HepG2 (cell line): Measurements from ENCODE around the gene ZMIZ1. TPM values are rescaled to one million over a fixed set of nuclear protein-coding genes. Genes with fewer than 3 reads are reported as not detected.

Experiments
- EHMT2 ChIP-seq: fragments of 200-600 bp; sonication (generic); IDR thresholded peaks from 2 replicates; pipeline ENCODE4 v1.7.0; 2017; ENCODE audit warnings: antibody characterized with exemption, low read depth, low read length, borderline replicate concordance
- HDAC6 ChIP-seq: fragments of 200-600 bp; sonication (generic); IDR thresholded peaks from 2 replicates; pipeline ENCODE4 v1.7.0; 2017; ENCODE audit warnings: mild to moderate bottlenecking, antibody characterized with exemption, low read length, low read depth
- HOXA5 ChIP-seq: sonication (generic); formaldehyde crosslinking; IDR thresholded peaks from 2 replicates; pipeline ENCODE4 v1.4.0; 2020; ENCODE audit warnings: missing genetic modification reagents
- HOXA7 ChIP-seq: sonication (generic); formaldehyde crosslinking; IDR thresholded peaks from 2 replicates; pipeline ENCODE4 v1.8.1; 2022; ENCODE audit warnings: mild to moderate bottlenecking, missing genetic modification reagents, moderate library complexity
- MAZ ChIP-seq, 2 experiments: sonication (generic) in 1 of 2; formaldehyde crosslinking in 1 of 2; IDR thresholded peaks; 2 replicates each; pipeline versions ENCODE4 v1.5.0 to v1.6.1; 2012 to 2020; ENCODE audit warnings: low read depth in 2 of 2, mild to moderate bottlenecking in 2 of 2, borderline replicate concordance in 1 of 2, improper control_type of control experiment in 1 of 2, low read length in 1 of 2, missing genetic modification reagents in 1 of 2, moderate library complexity in 1 of 2
- MBD4 ChIP-seq: IDR thresholded peaks from 2 replicates; pipeline ENCODE4 v1.6.1; 2012; ENCODE audit warnings: low read length, inconsistent platforms, borderline replicate concordance
- NCOA2 ChIP-seq: sonication (generic); formaldehyde crosslinking; IDR thresholded peaks from 2 replicates; pipeline ENCODE4 v1.8.0; 2022; ENCODE audit warnings: inconsistent platforms
- NCOR1 ChIP-seq: fragments of 200-600 bp; sonication (generic); IDR thresholded peaks from 2 replicates; pipeline ENCODE4 v1.7.0; 2017; ENCODE audit warnings: antibody characterized with exemption, low read length, borderline replicate concordance
- PHF21A ChIP-seq: sonication (generic); formaldehyde crosslinking; IDR thresholded peaks from 2 replicates; pipeline ENCODE4 v1.5.0; 2020; ENCODE audit warnings: mild to moderate bottlenecking, missing genetic modification reagents
- RFX3 ChIP-seq: IDR thresholded peaks from 2 replicates; pipeline ENCODE4 v1.6.1; 2016; ENCODE audit warnings: missing biosample characterization, missing genetic modification reagents
- SP2 ChIP-seq: sonication (generic); formaldehyde crosslinking; IDR thresholded peaks from 2 replicates; pipeline ENCODE4 v1.5.1; 2020; ENCODE audit warnings: mild to moderate bottlenecking, missing genetic modification reagents
- TCF7 ChIP-seq: sonication (generic); IDR thresholded peaks from 2 replicates; pipeline ENCODE4 v1.6.1; 2016; ENCODE audit warnings: antibody characterized with exemption, low read depth
- YEATS4 ChIP-seq: sonication (generic); formaldehyde crosslinking; IDR thresholded peaks from 2 replicates; pipeline ENCODE4 v1.4.0; 2020; ENCODE audit warnings: missing genetic modification reagents, borderline replicate concordance
- ZNF143 ChIP-seq: sonication (generic); formaldehyde crosslinking; IDR thresholded peaks from 2 replicates; pipeline ENCODE4 v1.4.0; 2020; ENCODE audit warnings: missing genetic modification reagents
- ZNF251 ChIP-seq: sonication (generic); formaldehyde crosslinking; IDR thresholded peaks from 2 replicates; pipeline ENCODE4 v1.9.0; 2021; ENCODE audit warnings: mild to moderate bottlenecking, missing genetic modification reagents
- ZNF34 ChIP-seq: sonication (generic); formaldehyde crosslinking; IDR thresholded peaks from 2 replicates; pipeline ENCODE4 v1.4.0; 2020; ENCODE audit warnings: mild to moderate bottlenecking, missing genetic modification reagents, borderline replicate concordance
- ZNF563 ChIP-seq: sonication (generic); formaldehyde crosslinking; IDR thresholded peaks from 2 replicates; pipeline ENCODE4 v1.8.0; 2022; ENCODE audit warnings: mild to moderate bottlenecking, moderate library complexity, missing genetic modification reagents
- ZNF674 ChIP-seq: sonication (generic); formaldehyde crosslinking; IDR thresholded peaks from 2 replicates; pipeline ENCODE4 v1.5.0; 2020; ENCODE audit warnings: low read depth, mild to moderate bottlenecking, missing genetic modification reagents
- ZNF746 ChIP-seq: sonication (generic); formaldehyde crosslinking; IDR thresholded peaks from 2 replicates; pipeline ENCODE4 v1.8.0; 2022; ENCODE audit warnings: mild to moderate bottlenecking, missing genetic modification reagents
- ZNF781 ChIP-seq: sonication (generic); formaldehyde crosslinking; IDR thresholded peaks from 2 replicates; pipeline ENCODE4 v1.5.1; 2020; ENCODE audit warnings: borderline replicate concordance, mild to moderate bottlenecking, missing genetic modification reagents; ENCODE audit errors: not compliant biosample characterization
- polyA plus RNA-seq, 8 experiments: library from polyadenylated mRNA; depleted of rRNA in 3 of 8; stranded (reverse) in 7 of 8; unstranded in 1 of 8; fragments of >200 nt; fragmentation: Illumina TruSeq in 4 of 8; extraction: Trizol in 4 of 8; gene quantifications; 2 replicates each; pipeline versions ENCODE4 v1.2.1 to v1.2.3, GENCODE V29; 2011 to 2016; ENCODE audit warnings: low read depth in 4 of 8, missing spikeins in 1 of 8, mixed read lengths in 1 of 8; ENCODE audit not compliant: insufficient read depth in 1 of 8
- total RNA-seq, 5 experiments: library from RNA; depleted of rRNA; stranded (reverse); fragments of >200 nt; fragmentation: Illumina TruSeq; extraction: Trizol; gene quantifications; 2 replicates each; pipeline ENCODE4 v1.2.3, GENCODE V29; 2016; ENCODE audit warnings: low read depth in 1 of 5
- TF ChIP-seq, protein P1 (sequence below): sonication (generic); formaldehyde crosslinking; IDR thresholded peaks from 2 replicates; pipeline ENCODE4 v1.9.0; 2021; ENCODE audit warnings: missing genetic modification reagents, mild to moderate bottlenecking, borderline replicate concordance
- TF ChIP-seq, protein P2 (sequence below): IDR thresholded peaks from 2 replicates; pipeline ENCODE4 v1.6.1; 2016; ENCODE audit warnings: missing genetic modification reagents, missing compliant biosample characterization
- TF ChIP-seq, protein P3 (sequence below): sonication (generic); formaldehyde crosslinking; IDR thresholded peaks from 2 replicates; pipeline ENCODE4 v1.8.1; 2023; ENCODE audit warnings: mild to moderate bottlenecking, inconsistent platforms, moderate library complexity, missing genetic modification reagents, borderline replicate concordance
- TF ChIP-seq, protein P4 (sequence below): sonication (generic); formaldehyde crosslinking; IDR thresholded peaks from 2 replicates; pipeline ENCODE4 v1.4.0; 2020; ENCODE audit warnings: low read depth, missing genetic modification reagents

The ZMIZ1 gene
- total and polyA plus RNA-seq, 2 of the 13 experiments (the other 11 are each of a cell fraction or from before 2014, with no cell fraction given) = 5.3 to 10.2 TPM

DNA sequence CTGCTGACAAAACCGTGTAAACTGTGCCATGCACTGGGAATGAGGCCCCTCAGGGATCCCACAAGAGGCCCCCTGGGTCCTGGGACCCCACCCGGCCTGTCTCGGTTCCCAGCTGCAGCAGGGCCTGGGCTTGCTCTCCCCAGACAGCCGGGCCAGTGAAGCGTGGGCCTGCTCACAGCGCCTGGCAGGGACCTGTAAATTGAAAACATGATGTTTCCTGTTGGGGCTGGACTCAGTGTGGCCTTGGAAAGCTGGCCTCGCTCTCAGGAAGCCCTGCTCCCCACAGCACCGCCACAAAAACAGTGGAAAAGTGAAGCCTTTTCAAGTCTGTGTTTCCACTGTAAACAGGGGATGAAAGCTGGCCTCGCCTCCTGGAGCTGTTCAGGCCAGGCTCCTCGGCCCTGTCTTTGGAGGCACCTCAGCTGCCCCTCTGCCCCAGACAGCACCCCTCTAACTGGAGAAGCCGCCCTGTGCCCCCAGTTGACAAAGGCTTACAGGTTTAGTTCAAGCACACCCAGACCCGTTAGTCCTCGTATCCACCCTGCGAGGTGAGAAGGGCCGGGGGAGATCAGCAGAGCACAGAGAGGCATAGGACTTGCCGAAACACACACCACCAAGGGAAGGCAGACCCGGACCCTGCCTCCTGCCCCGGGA lies 108.3 kb downstream of the ZMIZ1 start (continued):
- TF ChIP-seq PHF21A (CRISPR knock-in tag) (peak; percentile 89), ZNF746 (CRISPR knock-in tag) (no peak), ZNF143 (CRISPR knock-in tag) (no peak), ZNF251 (CRISPR knock-in tag) (no peak), HDAC6 (no peak), NCOR1 (no peak), NCOA2 (peak; percentile 85), RFX3 (CRISPR knock-in tag) (no peak), ZNF34 (CRISPR knock-in tag) (no peak), YEATS4 (CRISPR knock-in tag) (0 out of 2 replicates have a peak, but pooled peaks have one; percentile 22), MAZ (IDR thresholded peaks at IDR 0.05; ENCODE audit: borderline replicate concordance, low read depth, low read length) (no peak), MAZ (CRISPR knock-in tag; IDR thresholded peaks at IDR 0.05; ENCODE audit: low read depth) (no peak), TCF7 (peak; percentile 77; the same call in 1 of the 2 replicates), MBD4 (no peak), HOXA7 (no peak), EHMT2 (no peak), ZNF781 (CRISPR knock-in tag) (no peak), ZNF674 (no peak), SP2 (CRISPR knock-in tag) (no peak; the same call in 1 of the 2 replicates), HOXA5 (CRISPR knock-in tag) (no peak), ZNF563 (CRISPR knock-in tag) (peak; percentile 62; the same call in 1 of the 2 replicates)
- TF ChIP-seq, protein P1, sequence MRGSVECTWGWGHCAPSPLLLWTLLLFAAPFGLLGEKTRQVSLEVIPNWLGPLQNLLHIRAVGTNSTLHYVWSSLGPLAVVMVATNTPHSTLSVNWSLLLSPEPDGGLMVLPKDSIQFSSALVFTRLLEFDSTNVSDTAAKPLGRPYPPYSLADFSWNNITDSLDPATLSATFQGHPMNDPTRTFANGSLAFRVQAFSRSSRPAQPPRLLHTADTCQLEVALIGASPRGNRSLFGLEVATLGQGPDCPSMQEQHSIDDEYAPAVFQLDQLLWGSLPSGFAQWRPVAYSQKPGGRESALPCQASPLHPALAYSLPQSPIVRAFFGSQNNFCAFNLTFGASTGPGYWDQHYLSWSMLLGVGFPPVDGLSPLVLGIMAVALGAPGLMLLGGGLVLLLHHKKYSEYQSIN (CRISPR knock-in tag) = no peak
- TF ChIP-seq, protein P2, sequence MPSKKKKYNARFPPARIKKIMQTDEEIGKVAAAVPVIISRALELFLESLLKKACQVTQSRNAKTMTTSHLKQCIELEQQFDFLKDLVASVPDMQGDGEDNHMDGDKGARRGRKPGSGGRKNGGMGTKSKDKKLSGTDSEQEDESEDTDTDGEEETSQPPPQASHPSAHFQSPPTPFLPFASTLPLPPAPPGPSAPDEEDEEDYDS = peak; percentile 47; the same call in 1 of the 2 replicates
- TF ChIP-seq, protein P3, sequence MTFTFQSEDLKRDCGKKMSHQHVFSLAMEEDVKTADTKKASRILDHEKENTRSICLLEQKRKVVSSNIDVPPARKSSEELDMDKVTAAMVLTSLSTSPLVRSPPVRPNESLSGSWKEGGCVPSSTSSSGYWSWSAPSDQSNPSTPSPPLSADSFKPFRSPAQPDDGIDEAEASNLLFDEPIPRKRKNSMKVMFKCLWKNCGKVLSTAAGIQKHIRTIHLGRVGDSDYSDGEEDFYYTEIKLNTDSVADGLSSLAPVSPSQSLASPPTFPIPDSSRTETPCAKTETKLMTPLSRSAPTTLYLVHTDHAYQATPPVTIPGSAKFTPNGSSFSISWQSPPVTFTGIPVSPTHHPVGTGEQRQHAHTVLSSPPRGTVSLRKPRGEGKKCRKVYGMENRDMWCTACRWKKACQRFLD (CRISPR knock-in tag) = no peak
- TF ChIP-seq, protein P4, sequence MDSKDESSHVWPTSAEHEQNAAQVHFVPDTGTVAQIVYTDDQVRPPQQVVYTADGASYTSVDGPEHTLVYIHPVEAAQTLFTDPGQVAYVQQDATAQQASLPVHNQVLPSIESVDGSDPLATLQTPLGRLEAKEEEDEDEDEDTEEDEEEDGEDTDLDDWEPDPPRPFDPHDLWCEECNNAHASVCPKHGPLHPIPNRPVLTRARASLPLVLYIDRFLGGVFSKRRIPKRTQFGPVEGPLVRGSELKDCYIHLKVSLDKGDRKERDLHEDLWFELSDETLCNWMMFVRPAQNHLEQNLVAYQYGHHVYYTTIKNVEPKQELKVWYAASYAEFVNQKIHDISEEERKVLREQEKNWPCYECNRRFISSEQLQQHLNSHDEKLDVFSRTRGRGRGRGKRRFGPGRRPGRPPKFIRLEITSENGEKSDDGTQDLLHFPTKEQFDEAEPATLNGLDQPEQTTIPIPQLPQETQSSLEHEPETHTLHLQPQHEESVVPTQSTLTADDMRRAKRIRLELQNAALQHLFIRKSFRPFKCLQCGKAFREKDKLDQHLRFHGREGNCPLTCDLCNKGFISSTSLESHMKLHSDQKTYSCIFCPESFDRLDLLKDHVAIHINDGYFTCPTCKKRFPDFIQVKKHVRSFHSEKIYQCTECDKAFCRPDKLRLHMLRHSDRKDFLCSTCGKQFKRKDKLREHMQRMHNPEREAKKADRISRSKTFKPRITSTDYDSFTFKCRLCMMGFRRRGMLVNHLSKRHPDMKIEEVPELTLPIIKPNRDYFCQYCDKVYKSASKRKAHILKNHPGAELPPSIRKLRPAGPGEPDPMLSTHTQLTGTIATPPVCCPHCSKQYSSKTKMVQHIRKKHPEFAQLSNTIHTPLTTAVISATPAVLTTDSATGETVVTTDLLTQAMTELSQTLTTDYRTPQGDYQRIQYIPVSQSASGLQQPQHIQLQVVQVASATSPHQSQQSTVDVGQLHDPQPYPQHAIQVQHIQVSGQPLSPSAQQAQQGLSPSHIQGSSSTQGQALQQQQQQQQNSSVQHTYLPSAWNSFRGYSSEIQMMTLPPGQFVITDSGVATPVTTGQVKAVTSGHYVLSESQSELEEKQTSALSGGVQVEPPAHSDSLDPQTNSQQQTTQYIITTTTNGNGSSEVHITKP = no peak
